ENCODE results near the gene SIKE1. TPM values are rescaled to one million over a fixed set of nuclear protein-coding genes. Genes with fewer than 3 reads are reported as not detected.

SIKE1 gene
- total RNA-seq, 1 donor from 2014 or later: 45.3 TPM

GRCh38 chr1:114749835-114750234, 30.6 kb downstream of the SIKE1 start:
- no peaks in the 10 kb centered on the region for H3K27me3 ChIP-seq (ENCODE audit: control insufficient read depth, insufficient read depth, low read length)
- no peak for TF ChIP-seq CTCF (IDR thresholded peaks at IDR 0.05; ENCODE audit: insufficient read depth, low read length, severe bottlenecking)
- DNase-seq (ENCODE audit: low read depth): no peak
- H3K4me3 ChIP-seq (ENCODE audit: low read depth, low read length): no peak overlapping the region
- H3K36me3 ChIP-seq (ENCODE audit: control insufficient read depth, insufficient read depth, low read length): peaks cover 8% of the 10 kb centered on the region
- no peak for FAIRE-seq

GRCh38 chr1:114746450-114747121, 33.9 kb downstream of the SIKE1 start:
- H3K36me3 ChIP-seq (ENCODE audit: control insufficient read depth, insufficient read depth, low read length): peaks cover 9% of the 10 kb centered on the region
- no peak overlapping the region for H3K4me3 ChIP-seq (ENCODE audit: low read depth, low read length)
- FAIRE-seq (no peak), DNase-seq (ENCODE audit: low read depth) (no peak)
- H3K27me3 ChIP-seq (ENCODE audit: control insufficient read depth, insufficient read depth, low read length): no peaks in the 10 kb centered on the region
- TF ChIP-seq CTCF (IDR thresholded peaks at IDR 0.05; ENCODE audit: insufficient read depth, low read length, severe bottlenecking): no peak

- Histone ChIP-seq H3K36me3 (ENCODE audit: control insufficient read depth, insufficient read depth, low read length) (peaks cover 9% of the 10 kb centered on the region), H3K4me3 (ENCODE audit: low read depth, low read length) (no peak overlapping the region), H3K27me3 (ENCODE audit: control insufficient read depth, insufficient read depth, low read length) (no peaks in the 10 kb centered on the region)
- DNase-seq (ENCODE audit: low read depth) (no peak), FAIRE-seq (no peak)
- no peak for TF ChIP-seq CTCF (IDR thresholded peaks at IDR 0.05; ENCODE audit: insufficient read depth, low read length, severe bottlenecking)
Observed at GRCh38 chr1:114745291-114745690, 35.2 kb downstream of the SIKE1 start.

GRCh38 chr1:114741963-114742746, 38.3 kb downstream of the SIKE1 start:
- no peak for TF ChIP-seq CTCF (IDR thresholded peaks at IDR 0.05; ENCODE audit: insufficient read depth, low read length, severe bottlenecking)
- Histone ChIP-seq H3K27me3 (ENCODE audit: control insufficient read depth, insufficient read depth, low read length) (no peaks in the 10 kb centered on the region), H3K4me3 (ENCODE audit: low read depth, low read length) (no peak overlapping the region), H3K36me3 (ENCODE audit: control insufficient read depth, insufficient read depth, low read length) (peaks cover 9% of the 10 kb centered on the region)
- DNase-seq (ENCODE audit: low read depth): no peak
- no peak for FAIRE-seq

GRCh38 chr1:114740331-114740730, 40.2 kb downstream of the SIKE1 start:
- Histone ChIP-seq H3K4me3 (ENCODE audit: low read depth, low read length) (no peak overlapping the region), H3K27me3 (ENCODE audit: control insufficient read depth, insufficient read depth, low read length) (no peaks in the 10 kb centered on the region), H3K36me3 (ENCODE audit: control insufficient read depth, insufficient read depth, low read length) (peaks cover 12% of the 10 kb centered on the region)
- DNase-seq (ENCODE audit: low read depth) (no peak), FAIRE-seq (no peak)
- TF ChIP-seq CTCF (IDR thresholded peaks at IDR 0.05; ENCODE audit: insufficient read depth, low read length, severe bottlenecking): no peak
